Measurements from ENCODE around the gene NUP93. TPM values are rescaled to one million over a fixed set of nuclear protein-coding genes. Genes with fewer than 3 reads are reported as not detected.
"Not testable (repeated sequence)": the region's sequence is repeated elsewhere in the genome, so short reads cannot be mapped to it uniquely, and the experiment has no call there.

NUP93 gene
- total RNA-seq, 1 donor, result 60.9 TPM

GRCh38 chr16:56716761-56717160 lies 13.2 kb upstream of the NUP93 start:
- no peak for TF ChIP-seq CTCF (IDR thresholded peaks at IDR 0.05; ENCODE audit: insufficient read depth, low read depth, low read length)
- DNase-seq (ENCODE audit: low read depth), result no peak
- H3K4me3 ChIP-seq (ENCODE audit: low read depth, low read length), result no peak overlapping the region

GRCh38 chr16:56717532-56717931 lies 12.4 kb upstream of the NUP93 start:
- not testable (repeated sequence) for H3K4me3 ChIP-seq (ENCODE audit: low read depth, low read length); DNase-seq (ENCODE audit: low read depth)

- H3K4me3 ChIP-seq (ENCODE audit: low read depth, low read length), result no peak overlapping the region
- no peak for TF ChIP-seq CTCF (IDR thresholded peaks at IDR 0.05; ENCODE audit: insufficient read depth, low read depth, low read length)
- no peak for DNase-seq (ENCODE audit: low read depth)
Measured at GRCh38 chr16:56722200-56722842, 7.6 kb upstream of the NUP93 start.

GRCh38 chr16:56724191-56724590 lies 5.7 kb upstream of the NUP93 start:
- H3K4me3 ChIP-seq (ENCODE audit: low read depth, low read length), result no peak overlapping the region
- TF ChIP-seq CTCF (IDR thresholded peaks at IDR 0.05; ENCODE audit: insufficient read depth, low read depth, low read length), result no peak
- no peak for DNase-seq (ENCODE audit: low read depth)

- DNase-seq (ENCODE audit: low read depth), result no peak
Measured at GRCh38 chr16:56726283-56726682, 3.6 kb upstream of the NUP93 start.

GRCh38 chr16:56726926-56727325 lies 3.0 kb upstream of the NUP93 start:
- DNase-seq (ENCODE audit: low read depth), result no peak
- TF ChIP-seq CTCF (IDR thresholded peaks at IDR 0.05; ENCODE audit: insufficient read depth, low read depth, low read length), result no peak
- H3K4me3 ChIP-seq (ENCODE audit: low read depth, low read length), result no peak overlapping the region

More at GRCh38 chr16:56726283-56726682, 3.6 kb upstream of the NUP93 start:
- TF ChIP-seq CTCF (IDR thresholded peaks at IDR 0.05; ENCODE audit: insufficient read depth, low read depth, low read length), result no peak
- H3K4me3 ChIP-seq (ENCODE audit: low read depth, low read length), result no peak overlapping the region

- TF ChIP-seq CTCF (IDR thresholded peaks at IDR 0.05; ENCODE audit: insufficient read depth, low read depth, low read length), result no peak
- DNase-seq (ENCODE audit: low read depth), result no peak
- no peak overlapping the region for H3K4me3 ChIP-seq (ENCODE audit: low read depth, low read length)
Measured at GRCh38 chr16:56728027-56728426, 1.9 kb upstream of the NUP93 start.
